ENCODE measurements around the gene TTC33.

The TTC33 gene

GRCh38 chr5:40514976-40515375 lies 240.8 kb downstream of the TTC33 start:
- no peak for DNase-seq (ENCODE audit: low spot score)

- DNase-seq (ENCODE audit: low spot score) = no peak
These were observed 244.0 kb downstream of the TTC33 start for GRCh38 chr5:40511801-40512200.

- no peak for DNase-seq (ENCODE audit: low spot score)
These were observed 248.7 kb downstream of the TTC33 start for GRCh38 chr5:40507095-40507494.

- DNase-seq (ENCODE audit: low spot score) = no peak
These were observed 250.7 kb downstream of the TTC33 start for GRCh38 chr5:40505031-40505430.

- DNase-seq (ENCODE audit: low spot score) = no peak
These were observed 252.3 kb downstream of the TTC33 start for GRCh38 chr5:40503439-40503838.

GRCh38 chr5:40502736-40503135 lies 253.0 kb downstream of the TTC33 start:
- DNase-seq (ENCODE audit: low spot score) = no peak

GRCh38 chr5:40501711-40502444 lies 253.9 kb downstream of the TTC33 start:
- DNase-seq (ENCODE audit: low spot score) = no peak

- no peak for DNase-seq (ENCODE audit: low spot score)
These were observed 256.1 kb downstream of the TTC33 start for GRCh38 chr5:40499518-40500273.

- DNase-seq (ENCODE audit: low spot score) = no peak
These were observed 256.8 kb downstream of the TTC33 start for GRCh38 chr5:40499007-40499406.

- peak; percentile 61 for DNase-seq (ENCODE audit: low spot score)
These were observed 258.2 kb downstream of the TTC33 start for GRCh38 chr5:40497573-40497972.

- no peak for DNase-seq (ENCODE audit: low spot score)
These were observed 260.5 kb downstream of the TTC33 start for GRCh38 chr5:40495237-40495635.

GRCh38 chr5:40494631-40495236 lies 261.0 kb downstream of the TTC33 start:
- no peak for DNase-seq (ENCODE audit: low spot score)

- DNase-seq (ENCODE audit: low spot score) = no peak
These were observed 263.7 kb downstream of the TTC33 start for GRCh38 chr5:40492056-40492455.

- no peak for DNase-seq (ENCODE audit: low spot score)
These were observed 264.1 kb downstream of the TTC33 start for GRCh38 chr5:40491644-40492043.

GRCh38 chr5:40490464-40491111 lies 265.2 kb downstream of the TTC33 start:
- DNase-seq (ENCODE audit: low spot score) = peak; percentile 4

- no peak for DNase-seq (ENCODE audit: low spot score)
These were observed 266.3 kb downstream of the TTC33 start for GRCh38 chr5:40489421-40489820.

- DNase-seq (ENCODE audit: low spot score) = peak; percentile 46
These were observed 269.1 kb downstream of the TTC33 start for GRCh38 chr5:40486437-40487275.

GRCh38 chr5:40485021-40485998 lies 270.5 kb downstream of the TTC33 start:
- no peak for DNase-seq (ENCODE audit: low spot score)

- DNase-seq (ENCODE audit: low spot score) = no peak
These were observed 271.3 kb downstream of the TTC33 start for GRCh38 chr5:40484495-40484894.

GRCh38 chr5:40483316-40483715 lies 272.4 kb downstream of the TTC33 start:
- DNase-seq (ENCODE audit: low spot score) = no peak

Data from kidney tubule cell (primary cell).